GM21515 (cell line): ENCODE results near the gene USP21.
A peak's percentile ranks its signal among the peaks of the same experiment; 100 is the strongest.

Experiments
- ATAC-seq: cut with Tn5 transposase; IDR thresholded peaks from one replicate; pipeline ENCODE4 v1.9.1; 2021; ENCODE audit not compliant: unreplicated experiment

USP21 gene

GRCh38 chr1:161133220-161133740 lies 26.0 kb upstream of the USP21 start:
- peak; percentile 3 for ATAC-seq

GRCh38 chr1:161137881-161138280 lies 21.4 kb upstream of the USP21 start:
- ATAC-seq = no peak

GRCh38 chr1:161138431-161138830 lies 20.9 kb upstream of the USP21 start:
- ATAC-seq = no peak

- no peak for ATAC-seq
These were observed 19.5 kb upstream of the USP21 start for GRCh38 chr1:161139766-161140165.

- no peak for ATAC-seq
These were observed 18.4 kb upstream of the USP21 start for GRCh38 chr1:161140755-161141400.

- no peak for ATAC-seq
These were observed 13.5 kb upstream of the USP21 start for GRCh38 chr1:161145832-161146231.

GRCh38 chr1:161153176-161153575 lies 6.1 kb upstream of the USP21 start:
- ATAC-seq = no peak

- ATAC-seq = peak; percentile 80
These were observed 5.5 kb upstream of the USP21 start, which contains the start of gene UFC1 for GRCh38 chr1:161153682-161154337. TSS of gene UFC1 (plus strand) at chr1:161153978. CDS start at chr1:161153998, 20 bp downstream.

- ATAC-seq = no peak
These were observed 1.4 kb upstream of the USP21 start for GRCh38 chr1:161157867-161158266.

GRCh38 chr1:161158316-161159010 lies 837 bp upstream of the USP21 start:
- no peak for ATAC-seq

GRCh38 chr1:161159913-161160243 lies 578 bp downstream of the USP21 start:
- no peak for ATAC-seq

- no peak for ATAC-seq
These were observed 1.4 kb downstream of the USP21 start for GRCh38 chr1:161160671-161161145.

- no peak for ATAC-seq
These were observed 2.4 kb downstream of the USP21 start for GRCh38 chr1:161161652-161162051.

GRCh38 chr1:161162052-161162451 lies 2.8 kb downstream of the USP21 start:
- ATAC-seq = no peak

GRCh38 chr1:161162806-161163205 lies 3.5 kb downstream of the USP21 start:
- ATAC-seq = no peak

GRCh38 chr1:161163793-161164192 lies 4.5 kb downstream of the USP21 start:
- no peak for ATAC-seq

- no peak for ATAC-seq
These were observed 5.8 kb downstream of the USP21 start for GRCh38 chr1:161164901-161165610.

- peak; percentile 89 for ATAC-seq
These were observed 6.7 kb downstream of the USP21 start, which contains the start of gene PPOX for GRCh38 chr1:161165742-161166668. TSS of gene PPOX (plus strand) at chr1:161166426. CDS start at chr1:161166848, 422 bp downstream.

GRCh38 chr1:161166669-161167548 lies 7.6 kb downstream of the USP21 start:
- ATAC-seq = no peak
